Neural cell (in vitro differentiated cells): ENCODE results near the gene ZNF248.

Experiments
- MXI1 ChIP-seq: fragments of 450-650 bp; conservative IDR thresholded peaks from 2 replicates; pipeline ENCODE4 v1.6.1; 2014; ENCODE audit warnings: antibody characterized with exemption, mild to moderate bottlenecking; ENCODE audit not compliant: poor library complexity, severe bottlenecking
- TF ChIP-seq, protein P1 (sequence below): fragments of 450-650 bp; IDR thresholded peaks from 2 replicates; pipeline ENCODE4 v1.5.1; 2014; ENCODE audit warnings: antibody characterized with exemption, mild to moderate bottlenecking, moderate library complexity; ENCODE audit not compliant: poor library complexity, severe bottlenecking

DNA sequence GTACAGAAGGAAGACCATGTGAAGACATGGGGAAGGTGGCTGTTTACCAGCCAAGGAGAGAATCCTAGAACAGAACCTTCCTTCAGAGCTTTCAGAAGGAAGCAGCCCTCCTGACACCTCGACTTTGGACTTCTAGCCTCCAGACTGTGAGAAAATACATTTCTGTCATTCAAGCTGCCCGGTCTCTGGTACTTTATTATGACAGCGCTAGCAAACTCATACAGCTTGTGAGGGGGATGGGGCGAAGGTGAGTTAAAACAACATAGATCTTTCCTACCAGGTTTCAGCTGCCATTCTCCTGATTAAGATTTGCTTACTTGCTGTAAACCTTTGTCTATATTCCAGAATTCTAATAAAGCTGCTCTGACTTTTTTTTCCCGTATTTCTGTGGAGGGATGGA is 14.9 kb upstream of the ZNF248 start:
- TF ChIP-seq, protein P1, sequence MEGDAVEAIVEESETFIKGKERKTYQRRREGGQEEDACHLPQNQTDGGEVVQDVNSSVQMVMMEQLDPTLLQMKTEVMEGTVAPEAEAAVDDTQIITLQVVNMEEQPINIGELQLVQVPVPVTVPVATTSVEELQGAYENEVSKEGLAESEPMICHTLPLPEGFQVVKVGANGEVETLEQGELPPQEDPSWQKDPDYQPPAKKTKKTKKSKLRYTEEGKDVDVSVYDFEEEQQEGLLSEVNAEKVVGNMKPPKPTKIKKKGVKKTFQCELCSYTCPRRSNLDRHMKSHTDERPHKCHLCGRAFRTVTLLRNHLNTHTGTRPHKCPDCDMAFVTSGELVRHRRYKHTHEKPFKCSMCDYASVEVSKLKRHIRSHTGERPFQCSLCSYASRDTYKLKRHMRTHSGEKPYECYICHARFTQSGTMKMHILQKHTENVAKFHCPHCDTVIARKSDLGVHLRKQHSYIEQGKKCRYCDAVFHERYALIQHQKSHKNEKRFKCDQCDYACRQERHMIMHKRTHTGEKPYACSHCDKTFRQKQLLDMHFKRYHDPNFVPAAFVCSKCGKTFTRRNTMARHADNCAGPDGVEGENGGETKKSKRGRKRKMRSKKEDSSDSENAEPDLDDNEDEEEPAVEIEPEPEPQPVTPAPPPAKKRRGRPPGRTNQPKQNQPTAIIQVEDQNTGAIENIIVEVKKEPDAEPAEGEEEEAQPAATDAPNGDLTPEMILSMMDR = no peak
- no peak for TF ChIP-seq MXI1
